GM19043 (cell line): ENCODE measurements around the gene METRN.
"Not testable (repeated sequence)": the region's sequence is repeated elsewhere in the genome, so short reads cannot be mapped to it uniquely, and the experiment has no call there.

Source experiments
- ATAC-seq: cut with Tn5 transposase; IDR thresholded peaks from one replicate; pipeline ENCODE4 v1.9.1; 2021; ENCODE audit warnings: low read depth; ENCODE audit not compliant: unreplicated experiment

The METRN gene

GRCh38 chr16:733382-734207 is 18.7 kb downstream of the METRN start:
- no peak for ATAC-seq

DNA sequence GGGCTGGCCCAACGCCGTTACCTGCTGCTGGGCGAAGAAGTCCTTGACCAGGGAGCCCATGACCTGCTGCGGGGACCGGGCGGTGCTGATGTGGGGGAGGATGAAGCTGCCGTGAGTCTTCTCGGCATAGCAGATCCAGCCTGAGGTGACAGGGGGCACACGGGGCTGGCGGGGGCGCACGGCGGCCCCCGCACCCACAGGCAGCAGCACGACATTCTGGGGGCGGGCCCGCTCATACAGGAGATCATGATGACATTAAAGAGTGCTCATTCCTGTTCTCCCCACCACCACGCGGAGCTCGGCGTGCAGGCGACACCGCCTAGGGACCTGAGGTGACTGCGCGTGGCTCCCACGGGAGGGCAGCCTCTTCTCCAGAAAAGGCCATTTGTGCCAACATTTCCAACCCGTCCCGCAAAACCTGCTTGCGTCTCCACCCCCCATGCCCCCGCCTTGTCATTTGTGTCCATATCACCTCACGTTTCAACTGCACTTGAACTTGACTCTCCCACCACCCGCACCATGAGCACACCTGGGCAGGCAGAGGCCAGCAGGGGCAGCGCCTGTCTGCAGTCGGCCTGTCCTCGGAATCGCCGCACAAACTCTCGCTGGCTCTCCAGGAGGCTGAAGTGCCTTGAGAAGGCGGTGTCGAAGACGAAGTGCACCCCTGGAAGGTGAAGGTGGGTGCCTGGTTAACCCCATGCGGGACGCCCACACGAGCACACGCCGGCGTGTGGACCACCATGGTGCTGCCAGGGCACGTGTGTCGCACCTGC is 19.5 kb downstream of the METRN start:
- ATAC-seq: no peak

- ATAC-seq: no peak
Observed at GRCh38 chr16:734981-735881, 20.3 kb downstream of the METRN start.

DNA sequence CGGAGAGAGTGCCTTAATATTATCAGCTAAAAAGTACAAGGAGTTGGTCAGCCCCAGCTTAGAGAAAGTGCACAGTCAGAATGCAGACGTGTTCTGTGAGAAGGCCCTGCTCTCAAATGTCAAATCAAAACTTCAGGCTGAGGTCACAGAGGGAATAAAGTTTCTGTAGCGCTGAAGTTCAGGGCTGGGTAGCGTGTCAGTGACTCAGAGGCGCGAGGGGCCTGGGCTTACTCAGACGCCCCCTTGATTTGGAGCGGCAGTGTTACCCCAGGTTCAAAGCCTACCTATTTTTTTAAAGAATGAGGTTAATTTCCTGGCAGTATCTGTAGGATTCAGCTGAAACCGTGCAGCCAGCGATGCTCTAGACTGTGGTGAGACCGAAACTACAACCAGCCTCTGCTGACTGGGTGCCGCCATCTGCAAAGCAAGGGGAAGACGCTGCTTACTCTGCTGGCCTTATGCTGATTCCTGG is 21.1 kb downstream of the METRN start:
- no peak for ATAC-seq

DNA sequence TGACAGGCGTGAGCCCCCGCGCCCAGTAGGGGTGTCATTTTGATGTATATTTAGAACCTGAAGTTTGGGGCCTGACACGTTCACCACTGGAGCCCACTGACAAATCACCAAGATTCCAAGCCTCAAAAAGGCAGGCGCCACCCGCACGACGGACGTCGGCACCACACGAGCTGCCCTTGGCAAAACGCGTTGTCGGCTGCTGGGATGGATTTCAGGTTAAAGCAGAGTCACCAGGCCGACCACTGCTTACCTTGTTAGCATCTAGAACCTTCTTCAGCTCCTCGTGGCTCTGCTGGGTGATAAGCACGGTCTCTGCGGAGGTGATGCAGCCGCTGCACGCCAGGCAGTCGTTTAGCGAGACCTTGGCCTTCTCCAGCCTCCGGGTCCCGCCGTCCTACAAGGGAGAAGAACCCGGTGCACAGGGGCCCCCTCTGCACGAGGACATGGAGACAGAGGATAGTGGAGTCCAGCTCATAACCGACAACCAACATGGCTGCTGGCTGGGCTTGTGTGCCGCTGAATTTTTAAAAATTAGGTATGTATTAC is 22.1 kb downstream of the METRN start:
- ATAC-seq: no peak

- no peak for ATAC-seq
Observed at GRCh38 chr16:739560-740458, 24.9 kb downstream of the METRN start.

GRCh38 chr16:740459-740763 is 25.5 kb downstream of the METRN start:
- ATAC-seq: no peak

DNA sequence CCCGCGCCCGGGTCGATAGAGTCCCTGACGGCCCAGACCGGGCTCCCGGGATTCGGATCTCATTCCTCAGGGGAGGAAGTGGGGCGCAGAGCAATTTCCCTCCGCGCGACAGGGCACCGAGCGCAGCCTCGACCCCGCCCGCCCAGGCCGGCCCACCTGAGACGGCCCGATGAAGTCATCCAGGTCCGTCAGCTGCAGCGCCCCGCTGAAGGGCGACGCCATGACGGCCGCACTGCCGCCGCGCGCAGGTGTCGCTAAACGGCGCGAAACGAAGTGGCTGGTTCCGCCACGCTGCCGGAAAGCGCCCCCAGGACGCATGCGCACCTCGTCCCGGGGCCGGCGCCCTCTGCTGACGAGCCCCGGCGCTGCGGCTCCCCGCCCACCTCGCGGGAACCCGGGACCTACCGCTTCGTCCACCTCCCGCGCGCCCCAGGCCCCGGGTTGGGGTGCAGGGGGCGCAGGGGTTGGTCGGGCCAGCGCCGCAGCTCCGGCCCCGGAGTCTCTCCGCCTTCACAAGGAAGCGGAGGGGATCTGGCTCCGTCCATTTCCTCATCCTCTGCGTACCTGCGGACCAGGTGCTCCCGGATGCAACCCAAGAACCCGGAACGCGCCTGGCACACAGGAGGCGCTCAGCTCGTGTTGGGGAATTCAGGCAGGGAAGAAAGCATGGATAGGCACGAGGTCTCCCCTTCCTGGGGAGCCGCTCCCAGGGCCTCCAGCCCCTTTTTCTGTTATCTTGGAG is 26.0 kb downstream of the METRN start, which contains the start of gene CIAO3:
CIAO3 (minus strand) TSS at position 234 of the 742 bp plus-strand sequence; CDS start at position 222, 12 bp downstream.
- peak; percentile 59 for ATAC-seq

DNA sequence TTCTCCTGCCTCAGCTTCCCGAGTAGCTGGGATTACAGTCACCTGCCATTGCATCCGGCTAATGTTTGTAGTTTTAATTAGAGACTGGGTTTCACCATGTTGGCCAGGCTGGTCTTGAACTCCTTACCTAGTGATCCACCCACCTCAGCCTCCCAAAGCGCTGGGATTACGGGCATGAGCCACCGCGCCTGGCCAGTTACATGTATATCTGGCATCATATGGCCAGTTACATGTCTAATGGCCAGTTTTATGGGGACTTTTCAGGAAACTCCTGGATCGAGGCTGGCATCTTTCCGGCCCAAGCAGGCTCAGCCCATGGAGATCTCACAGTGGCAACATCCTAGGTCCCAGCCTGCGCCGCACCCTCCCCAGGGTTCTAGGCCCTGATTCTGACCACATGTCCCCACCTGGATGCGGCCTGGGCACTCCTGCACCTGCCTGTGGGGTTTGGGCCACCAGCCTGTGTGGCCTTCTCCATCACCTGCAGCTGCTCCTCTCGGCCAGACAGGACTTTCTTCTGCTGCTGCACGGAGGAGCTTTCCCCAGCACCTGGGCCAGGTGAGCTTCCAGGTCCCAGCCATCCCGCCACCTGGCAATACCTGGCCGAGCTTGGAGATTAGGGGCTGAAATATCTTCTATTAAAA is 27.2 kb downstream of the METRN start:
- no peak for ATAC-seq

- not testable (repeated sequence) for ATAC-seq
Observed at GRCh38 chr16:742894-743293, 28.0 kb downstream of the METRN start.

GRCh38 chr16:743794-744500 is 29.0 kb downstream of the METRN start:
- ATAC-seq: no peak

DNA sequence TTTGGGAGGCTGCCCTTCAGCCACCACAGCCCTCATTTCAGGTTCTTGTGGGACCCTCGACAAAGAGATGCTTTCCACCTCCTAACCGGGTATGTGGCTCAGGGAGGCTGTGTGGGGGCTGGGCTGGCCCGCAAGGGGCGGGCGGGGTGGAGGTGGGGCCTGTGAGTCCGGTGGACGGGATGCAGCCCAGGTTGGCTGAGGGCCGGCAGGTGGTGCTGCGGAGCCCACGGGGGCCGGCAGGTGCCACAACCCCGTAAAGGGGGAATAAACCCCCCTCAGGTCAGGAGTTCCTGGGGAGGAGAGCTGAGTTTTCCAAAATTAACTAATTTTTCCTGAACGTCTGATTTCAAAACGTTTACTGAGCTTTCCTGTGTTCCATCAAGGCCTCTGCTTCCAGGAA is 30.8 kb downstream of the METRN start:
- no peak for ATAC-seq

DNA sequence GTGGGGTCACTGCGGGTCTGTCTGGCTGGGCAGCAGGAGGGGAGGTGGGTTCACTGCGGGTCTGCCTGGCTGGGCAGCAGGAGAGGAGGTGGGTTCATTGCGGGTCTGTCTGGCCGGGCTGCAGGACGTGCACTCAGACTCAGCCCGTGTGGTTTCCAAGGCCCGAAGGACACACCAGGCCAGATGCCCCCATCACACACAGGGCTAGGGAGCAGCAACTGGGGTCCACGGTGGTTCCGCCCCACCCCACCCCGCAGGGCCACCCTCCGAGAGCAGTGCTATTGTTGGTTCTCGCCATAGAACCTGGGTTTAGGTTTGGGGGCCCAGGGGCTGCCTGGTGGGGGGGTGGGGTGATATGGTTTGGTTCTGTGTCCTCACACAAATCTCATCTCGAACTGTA is 31.7 kb downstream of the METRN start:
- no peak for ATAC-seq

- ATAC-seq: no peak
Observed at GRCh38 chr16:747978-748746, 33.2 kb downstream of the METRN start.

GRCh38 chr16:749010-749409 is 34.1 kb downstream of the METRN start:
- no peak for ATAC-seq

- ATAC-seq: no peak
Observed at GRCh38 chr16:750485-750884, 35.6 kb downstream of the METRN start.
